Ecto neural progenitor cell (in vitro differentiated cells): ENCODE data around the gene ARL15.
"Not testable (repeated sequence)": the region's sequence is repeated elsewhere in the genome, so short reads cannot be mapped to it uniquely, and the experiment has no call there.

Experiments
- DNase-seq: peaks from one replicate; pipeline ENCODE4 v3.0.0-alpha.2; 2018; ENCODE audit warnings: low spot score

Gene ARL15

DNA sequence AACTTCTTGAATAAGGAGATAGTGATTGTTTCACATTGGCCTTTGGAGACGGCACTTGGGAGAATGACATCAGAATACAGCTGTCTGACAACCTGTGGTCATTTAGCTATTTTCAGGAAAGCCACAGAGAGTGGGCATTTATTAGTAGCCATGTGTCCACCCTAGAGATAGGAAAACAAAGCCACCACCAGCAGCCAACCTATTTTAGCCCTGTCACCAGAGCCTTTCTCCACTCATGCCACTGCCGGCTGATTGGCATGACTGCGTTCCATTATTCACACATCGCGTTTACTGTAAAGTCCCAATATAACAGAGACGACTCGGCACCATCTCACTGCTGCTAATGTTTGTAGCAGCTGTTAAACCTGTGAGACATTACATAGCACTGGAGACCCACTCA lies 419.9 kb downstream of the ARL15 start:
- DNase-seq, result no peak

- DNase-seq, result no peak
Measured at GRCh38 chr5:53884844-53885243, 425.5 kb downstream of the ARL15 start.

- DNase-seq, result no peak
Measured at GRCh38 chr5:53884417-53884816, 426.0 kb downstream of the ARL15 start.

DNA sequence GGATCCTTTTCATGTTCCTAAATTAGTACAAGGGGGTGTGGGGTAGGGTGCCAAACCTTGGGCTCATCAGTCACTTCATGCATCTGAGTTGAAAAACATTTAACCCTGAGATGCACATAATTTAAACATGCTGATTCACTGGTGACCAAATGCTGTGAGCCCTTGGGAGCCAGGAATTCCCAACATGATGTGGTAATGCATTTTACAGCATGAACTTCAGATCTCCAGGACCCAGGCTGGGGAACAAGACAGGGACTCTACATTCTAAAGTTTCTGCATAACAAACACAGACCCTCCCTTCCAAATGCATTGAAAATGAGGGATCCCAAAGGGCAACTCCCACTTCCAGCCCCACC lies 427.7 kb downstream of the ARL15 start:
- DNase-seq, result no peak

DNA sequence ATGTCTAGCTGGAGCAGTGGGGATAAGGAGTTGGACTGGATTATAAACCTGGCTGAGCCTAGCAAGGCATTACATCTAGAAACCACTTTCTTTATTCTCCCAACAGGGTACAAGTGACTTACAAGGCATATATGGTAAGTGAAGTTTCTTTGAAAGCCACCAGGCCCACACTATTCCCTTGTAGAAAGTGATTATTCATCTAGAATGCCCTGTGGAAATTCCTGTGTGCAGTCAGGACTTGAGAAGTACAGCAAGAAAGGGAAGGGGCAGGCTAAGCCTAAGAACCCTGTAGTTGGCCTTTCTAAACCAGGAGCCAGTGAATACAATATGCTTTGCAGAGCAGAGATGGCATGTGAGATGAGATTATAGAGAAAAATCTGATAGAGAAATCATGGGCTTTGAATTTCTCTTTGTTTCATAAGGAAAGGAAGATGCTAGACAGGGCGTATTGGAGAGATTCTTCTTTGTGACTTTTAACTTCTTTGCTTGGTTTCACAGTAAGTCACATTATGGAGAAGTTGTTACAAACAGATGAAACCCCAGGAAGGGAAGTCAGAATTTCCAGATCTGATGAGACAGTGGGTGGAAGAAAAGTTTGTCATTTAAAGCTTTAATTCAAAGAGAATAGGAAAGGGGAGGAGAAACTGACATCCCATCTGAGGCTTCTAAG lies 428.2 kb downstream of the ARL15 start:
- DNase-seq, result no peak

DNA sequence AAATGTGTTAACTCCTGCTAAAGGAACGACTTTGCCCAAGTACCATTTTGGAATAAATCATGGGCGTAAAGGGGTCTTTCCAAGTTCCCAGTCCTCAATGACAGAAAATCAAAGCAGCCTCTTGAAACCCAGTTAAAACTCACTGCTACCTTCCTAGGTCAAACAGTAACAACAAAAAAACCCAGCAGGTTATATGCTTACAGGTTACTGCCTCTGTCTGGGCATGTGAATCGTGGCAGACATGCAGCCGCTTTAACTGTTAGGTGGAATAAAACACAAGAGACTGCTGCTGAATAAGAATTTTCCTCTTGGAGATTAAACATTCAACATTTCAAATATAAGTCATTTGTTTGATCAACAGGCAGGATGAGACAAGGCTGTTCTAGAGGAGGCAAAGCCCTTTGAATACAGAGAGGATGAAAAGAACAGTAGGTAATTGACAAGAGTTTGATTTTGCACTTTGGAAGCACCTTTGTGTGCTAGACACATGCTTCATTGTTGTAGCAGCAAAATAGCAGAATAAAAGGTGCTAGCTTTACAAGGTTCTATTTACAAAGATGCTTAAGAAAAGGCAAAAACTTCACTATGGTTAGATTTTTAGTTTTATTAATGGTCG lies 430.6 kb downstream of the ARL15 start:
- no peak for DNase-seq

- DNase-seq, result no peak
Measured at GRCh38 chr5:53878015-53878414, 432.4 kb downstream of the ARL15 start.

GRCh38 chr5:53877243-53877642 lies 433.1 kb downstream of the ARL15 start:
- no peak for DNase-seq

DNA sequence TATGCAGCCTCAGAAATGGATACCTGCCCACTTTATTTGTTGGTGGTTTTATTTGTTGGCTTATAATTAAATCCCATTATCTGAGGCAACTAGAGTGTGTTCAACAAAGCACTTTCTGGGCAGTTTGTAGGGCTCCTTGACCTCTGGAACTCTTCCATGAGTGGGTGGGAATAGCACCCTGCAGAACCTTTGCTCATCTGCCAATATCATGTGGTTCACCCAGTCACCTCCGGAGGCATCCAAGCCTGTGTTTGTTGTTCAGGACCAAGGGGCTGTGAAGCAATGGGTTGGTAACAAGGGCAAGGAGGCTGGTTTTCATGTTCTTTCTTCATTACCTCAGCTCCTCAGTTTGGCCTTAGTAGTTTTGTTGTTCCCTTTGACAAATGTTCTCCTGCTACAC lies 436.0 kb downstream of the ARL15 start:
- DNase-seq, result no peak

GRCh38 chr5:53873235-53873634 lies 437.1 kb downstream of the ARL15 start:
- no peak for DNase-seq

GRCh38 chr5:53871775-53872174 lies 438.6 kb downstream of the ARL15 start:
- no peak for DNase-seq

GRCh38 chr5:53871050-53871449 lies 439.3 kb downstream of the ARL15 start:
- no peak for DNase-seq

GRCh38 chr5:53858700-53859456 lies 451.5 kb downstream of the ARL15 start:
- no peak for DNase-seq

- DNase-seq, result no peak
Measured at GRCh38 chr5:53856506-53856905, 453.9 kb downstream of the ARL15 start.

GRCh38 chr5:53836851-53837430 lies 473.4 kb downstream of the ARL15 start:
- not testable (repeated sequence) for DNase-seq

DNA sequence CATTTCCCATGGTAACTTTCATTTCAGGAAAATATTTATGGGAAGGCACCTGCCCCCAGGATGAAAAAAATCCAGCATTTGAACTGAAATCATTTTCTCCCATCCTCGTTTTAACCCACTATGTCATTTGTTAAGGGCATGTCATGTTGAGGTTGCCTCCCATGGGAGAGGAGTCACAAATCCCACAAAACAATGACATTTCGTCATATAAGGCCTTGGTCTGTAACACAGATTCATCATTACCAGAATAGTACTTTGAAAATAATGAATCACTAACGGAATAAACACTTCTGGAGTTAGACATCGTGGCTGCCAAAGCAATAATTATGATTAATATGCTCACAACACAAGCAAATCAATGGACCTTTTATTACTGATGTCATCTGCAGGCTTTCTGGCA lies 475.9 kb downstream of the ARL15 start:
- no peak for DNase-seq
